Peyer's patch (tissue), 4 donors: ENCODE measurements around the gene ZFC3H1. TPM values are rescaled to one million over a fixed set of nuclear protein-coding genes. Genes with fewer than 3 reads are reported as not detected.
"Not testable (repeated sequence)": the region's sequence is repeated elsewhere in the genome, so short reads cannot be mapped to it uniquely, and the experiment has no call there.

Source experiments
- DNase-seq, 3 donors: peaks; one replicate each; pipeline ENCODE4 v3.0.0-alpha.2; 2017 to 2019
- H3K27ac ChIP-seq, 4 donors: fragments of 200-600 bp; sonication (generic); one replicate each; pipeline ENCODE4 v1.5.1; 2016 to 2019
- H3K27me3 ChIP-seq, 2 donors: fragments of 200-600 bp; sonication (generic); one replicate each; pipeline ENCODE4 v1.5.1; 2019
- H3K36me3 ChIP-seq, 3 donors: fragments of 200-600 bp; sonication (generic); one replicate each; pipeline ENCODE4 v1.5.1; 2016 to 2019
- H3K4me1 ChIP-seq, 4 donors: fragments of 200-600 bp; sonication (generic); one replicate each; pipeline ENCODE4 v1.5.1; 2016 to 2019
- H3K4me3 ChIP-seq, 4 donors: fragments of 200-600 bp; sonication (generic); 1 replicate in 3 of 4; 2 replicates in 1 of 4; pipeline ENCODE4 v1.5.1; 2016 to 2019; ENCODE audit warnings: mild to moderate bottlenecking in 1 of 4
- H3K9me3 ChIP-seq, 4 donors: fragments of 200-600 bp; sonication (generic); one replicate each; pipeline ENCODE4 v1.5.1; 2016 to 2019; ENCODE audit warnings: mild to moderate bottlenecking in 1 of 4
- CTCF ChIP-seq, 6 experiments: fragments of 450-650 bp in 4 of 6; fragments of 200-600 bp in 2 of 6; sonication (generic) in 1 of 6; IDR thresholded peaks; one replicate each; pipeline ENCODE4 v1.5.1; 2017 to 2019; ENCODE audit warnings: antibody characterized with exemption in 6 of 6, mild to moderate bottlenecking in 3 of 6, moderate library complexity in 1 of 6
- POLR2A ChIP-seq, 2 donors: fragments of 450-650 bp; IDR thresholded peaks; one replicate each; pipeline ENCODE4 v1.5.1; 2017; ENCODE audit warnings: antibody characterized with exemption in 2 of 2, mild to moderate bottlenecking in 2 of 2, moderate library complexity in 2 of 2
- total RNA-seq, 4 donors: library from RNA; depleted of rRNA; stranded (reverse); fragments of >200 nt; gene quantifications; one replicate each; pipeline ENCODE4 v1.1.0, GENCODE V29; 2016

Gene ZFC3H1
- total RNA-seq, 4 donors from 2014 or later: 131 to 309 (median 156) TPM

- H3K27ac ChIP-seq: peak overlapping the region in 2 of 4 donors; percentile 38 to 74
- H3K4me3 ChIP-seq: no peak overlapping the region
- TF ChIP-seq POLR2A (IDR thresholded peaks at IDR 0.05) (no peak), CTCF (IDR thresholded peaks at IDR 0.05) (no peak)
- H3K27me3 ChIP-seq: no peaks in the 10 kb centered on the region
- H3K36me3 ChIP-seq: peaks cover 0 to 1% (median 0%) of the 10 kb centered on the region in 3 donors
- H3K4me1 ChIP-seq: peaks cover 0 to 54% (median 6%) of the 10 kb centered on the region in 4 donors
- DNase-seq: no peak
- no peaks in the 10 kb centered on the region for H3K9me3 ChIP-seq
These were observed 28.0 kb upstream of the ZFC3H1 start for GRCh38 chr12:71691504-71692129.

GRCh38 chr12:71688961-71689570, 25.4 kb upstream of the ZFC3H1 start:
- Histone ChIP-seq H3K4me1 (peaks cover 0 to 41% (median 5%) of the 10 kb centered on the region in 4 donors), H3K9me3 (no peaks in the 10 kb centered on the region), H3K27me3 (no peaks in the 10 kb centered on the region), H3K36me3 (no peaks in the 10 kb centered on the region), H3K4me3 (peak overlapping the region in 2 of 4 donors; percentile 12 to 76), H3K27ac (peak overlapping the region; percentile 56 to 98 (median 90))
- TF ChIP-seq POLR2A (IDR thresholded peaks at IDR 0.05) (no peak), CTCF (IDR thresholded peaks at IDR 0.05) (no peak)
- no peak for DNase-seq

- peaks cover 0 to 27% (median 0%) of the 10 kb centered on the region in 4 donors for H3K4me1 ChIP-seq
These were observed 23.5 kb upstream of the ZFC3H1 start for GRCh38 chr12:71687172-71687571.

GRCh38 chr12:71686658-71687025, 23.0 kb upstream of the ZFC3H1 start:
- DNase-seq: no peak
- no peaks in the 10 kb centered on the region for H3K27me3 ChIP-seq
- peaks cover 0 to 27% (median 0%) of the 10 kb centered on the region in 4 donors for H3K4me1 ChIP-seq
- H3K4me3 ChIP-seq: peak overlapping the region; percentile 76 to 83 (median 78)
- no peaks in the 10 kb centered on the region for H3K9me3 ChIP-seq
- no peaks in the 10 kb centered on the region for H3K36me3 ChIP-seq
- TF ChIP-seq POLR2A (IDR thresholded peaks at IDR 0.05) (no peak), CTCF (IDR thresholded peaks at IDR 0.05) (no peak)
- peak overlapping the region; percentile 88 to 98 (median 92) for H3K27ac ChIP-seq

More at GRCh38 chr12:71687172-71687571, 23.5 kb upstream of the ZFC3H1 start:
- H3K9me3 ChIP-seq, H3K36me3 ChIP-seq, DNase-seq, H3K27me3 ChIP-seq: not testable (repeated sequence)
- H3K27ac ChIP-seq: peak overlapping the region; percentile 56 to 98 (median 90)
- H3K4me3 ChIP-seq: peak overlapping the region; percentile 76 to 83 (median 78)

GRCh38 chr12:71685914-71686657, 22.4 kb upstream of the ZFC3H1 start, which contains the start of gene TMEM19:
Gene TMEM19, plus strand, starts transcription at chr12:71686082. Its CDS starts 599 bp downstream, at chr12:71686681.
- DNase-seq: peak; percentile 88 to 96 (median 94)
- peaks cover 0 to 26% (median 0%) of the 10 kb centered on the region in 4 donors for H3K4me1 ChIP-seq
- H3K27ac ChIP-seq: peak within 1 kb of the TSS; percentile 88 to 98 (median 92)

More at GRCh38 chr12:71685914-71686657, 22.4 kb upstream of the ZFC3H1 start, which contains the start of gene TMEM19:
- TF ChIP-seq CTCF (IDR thresholded peaks at IDR 0.05) (peak in 4 of 6 experiments; percentile 26 to 54 (median 46)), POLR2A (IDR thresholded peaks at IDR 0.05) (peak; percentile 74)
- peak within 1 kb of the TSS; percentile 76 to 83 (median 78) for H3K4me3 ChIP-seq
- no peaks in the 10 kb centered on the region for H3K36me3 ChIP-seq
- no peaks in the 10 kb centered on the region for H3K9me3 ChIP-seq
- no peaks in the 10 kb centered on the region for H3K27me3 ChIP-seq
